ENCODE results near the gene TMEM269.

- TF ChIP-seq CTCF (IDR thresholded peaks at IDR 0.05) = no peak
- TF ChIP-seq POLR2A (IDR thresholded peaks at IDR 0.05) = no peak
These were observed 11.4 kb upstream of the TMEM269 start for GRCh38 chr1:42773420-42773819.

Data from adrenal gland (tissue), 5 donors.